ENCODE data around the gene HOXC4. TPM values are rescaled to one million over a fixed set of nuclear protein-coding genes. Genes with fewer than 3 reads are reported as not detected.

Gene HOXC4
- total RNA-seq, 4 donors from 2014 or later: 0.84 to 1.3 (median 1.1) TPM

DNA sequence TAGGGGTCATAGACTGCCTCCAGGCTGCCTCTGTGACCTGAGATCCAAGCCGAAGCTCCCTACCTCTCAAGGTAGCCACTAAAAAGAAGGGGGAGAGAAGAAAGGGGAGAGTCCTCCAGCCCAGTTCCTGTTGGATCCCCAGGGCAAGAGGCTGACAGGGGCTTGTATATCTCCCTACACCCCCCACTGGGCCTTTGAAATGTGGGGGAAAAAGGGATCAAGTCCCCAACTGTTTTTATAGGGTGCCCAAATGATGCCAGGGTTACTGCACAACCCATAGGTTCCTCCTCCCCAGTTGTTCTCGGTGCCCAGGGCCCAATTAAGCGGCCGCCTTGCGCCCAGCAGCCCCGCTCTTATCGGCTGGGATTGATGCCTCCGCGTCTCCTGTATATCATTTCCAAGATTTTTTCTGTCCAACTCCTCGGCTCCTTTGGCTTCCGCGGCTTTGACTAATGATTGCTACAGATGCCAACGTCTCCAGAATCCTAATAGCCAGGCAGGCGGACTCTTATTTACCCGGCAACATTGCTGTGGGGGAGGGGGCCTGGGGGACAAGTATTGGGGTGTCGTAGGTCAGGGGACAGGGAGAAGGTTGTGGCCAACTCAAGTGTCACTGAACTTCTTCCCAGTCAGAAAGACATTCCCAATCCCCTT is 7.6 kb upstream of the HOXC4 start:
- peak; percentile 15 for ATAC-seq (ENCODE audit: low FRiP score)
- no peak for DNase-seq (ENCODE audit: low spot score)

DNA sequence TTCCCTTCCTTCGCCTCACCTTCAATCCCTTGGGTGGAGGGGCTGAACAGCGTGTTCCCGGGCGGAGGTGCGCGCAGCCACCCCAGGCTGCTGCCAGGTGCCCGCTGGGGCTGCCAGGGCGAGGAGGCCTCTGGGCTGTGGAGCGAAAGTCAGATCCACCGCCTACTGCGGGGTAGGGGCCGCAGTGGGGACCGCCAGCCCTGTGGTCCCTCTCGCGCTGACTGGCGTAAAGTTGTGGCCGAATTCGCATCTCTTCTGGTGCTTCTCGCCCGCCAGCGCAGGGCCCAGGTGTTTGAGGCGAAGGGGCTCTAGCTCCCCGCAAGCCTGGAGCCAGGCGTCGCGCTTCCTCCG is 6.9 kb upstream of the HOXC4 start:
- no peak for ATAC-seq (ENCODE audit: low FRiP score)
- no peak for DNase-seq (ENCODE audit: low spot score)
- TF ChIP-seq, protein P1, sequence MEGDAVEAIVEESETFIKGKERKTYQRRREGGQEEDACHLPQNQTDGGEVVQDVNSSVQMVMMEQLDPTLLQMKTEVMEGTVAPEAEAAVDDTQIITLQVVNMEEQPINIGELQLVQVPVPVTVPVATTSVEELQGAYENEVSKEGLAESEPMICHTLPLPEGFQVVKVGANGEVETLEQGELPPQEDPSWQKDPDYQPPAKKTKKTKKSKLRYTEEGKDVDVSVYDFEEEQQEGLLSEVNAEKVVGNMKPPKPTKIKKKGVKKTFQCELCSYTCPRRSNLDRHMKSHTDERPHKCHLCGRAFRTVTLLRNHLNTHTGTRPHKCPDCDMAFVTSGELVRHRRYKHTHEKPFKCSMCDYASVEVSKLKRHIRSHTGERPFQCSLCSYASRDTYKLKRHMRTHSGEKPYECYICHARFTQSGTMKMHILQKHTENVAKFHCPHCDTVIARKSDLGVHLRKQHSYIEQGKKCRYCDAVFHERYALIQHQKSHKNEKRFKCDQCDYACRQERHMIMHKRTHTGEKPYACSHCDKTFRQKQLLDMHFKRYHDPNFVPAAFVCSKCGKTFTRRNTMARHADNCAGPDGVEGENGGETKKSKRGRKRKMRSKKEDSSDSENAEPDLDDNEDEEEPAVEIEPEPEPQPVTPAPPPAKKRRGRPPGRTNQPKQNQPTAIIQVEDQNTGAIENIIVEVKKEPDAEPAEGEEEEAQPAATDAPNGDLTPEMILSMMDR (IDR thresholded peaks at IDR 0.05): no peak

More for the DNA sequence above, 7.6 kb upstream of the HOXC4 start:
- TF ChIP-seq, protein P1 (IDR thresholded peaks at IDR 0.05): no peak

DNA sequence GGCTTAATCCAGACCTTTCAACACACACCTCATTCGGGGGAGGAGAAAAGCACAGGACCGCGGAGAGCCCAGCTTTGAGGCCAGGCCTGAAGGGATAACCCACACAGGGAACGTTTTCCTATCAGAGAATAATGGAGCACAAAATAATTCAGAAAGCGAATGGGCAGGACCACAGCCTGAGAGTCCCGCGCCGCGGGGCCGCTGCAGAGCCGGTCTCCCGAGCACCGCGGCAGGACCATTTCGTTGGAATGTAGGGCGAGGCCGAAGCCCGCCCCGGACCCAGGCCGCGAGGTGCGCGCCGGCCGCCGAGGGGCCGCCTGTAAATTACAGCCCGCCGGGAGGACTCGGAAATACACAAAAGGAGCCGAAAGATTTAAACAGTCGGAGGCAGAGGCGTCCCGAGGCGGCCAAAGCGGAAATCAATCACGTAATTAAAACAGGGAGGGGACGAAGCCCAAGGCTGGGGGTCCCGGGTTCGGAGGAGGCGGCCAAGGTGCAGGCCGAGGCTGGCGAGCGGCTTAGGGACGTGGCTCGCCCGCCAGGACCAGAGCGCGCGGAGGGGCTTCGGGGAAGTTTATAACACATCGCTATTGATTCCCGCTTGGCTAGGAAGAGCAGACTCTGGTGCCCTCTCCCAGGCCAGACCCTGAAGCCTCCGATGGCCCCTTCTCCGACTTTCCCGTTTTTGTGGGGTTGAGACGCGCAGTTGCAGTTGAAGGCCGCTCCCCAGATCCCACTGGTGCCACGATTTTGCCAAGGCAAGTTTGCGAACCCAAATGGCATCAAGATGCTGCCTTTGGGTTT is 6.3 kb upstream of the HOXC4 start:
- ATAC-seq (ENCODE audit: low FRiP score) (no peak), DNase-seq (ENCODE audit: low spot score) (no peak)
- TF ChIP-seq, protein P1 (IDR thresholded peaks at IDR 0.05): no peak

DNA sequence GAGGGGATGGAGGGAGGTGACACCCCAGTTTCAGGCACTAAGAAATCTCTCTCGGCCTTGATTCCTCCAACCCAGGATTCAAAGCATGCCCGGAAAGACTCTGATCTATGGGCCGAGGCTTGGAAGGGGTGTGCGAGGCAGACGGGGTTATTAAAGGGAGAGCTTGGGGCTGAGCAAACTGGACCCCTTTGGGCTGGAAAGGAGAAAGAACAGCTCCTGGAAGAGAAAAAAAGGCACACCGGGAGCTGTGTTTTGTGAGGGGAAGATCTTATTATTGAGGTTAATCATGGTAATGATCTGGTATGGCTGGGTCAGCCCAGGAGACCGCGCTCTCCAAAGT is 5.7 kb upstream of the HOXC4 start:
- TF ChIP-seq, protein P1 (IDR thresholded peaks at IDR 0.05): no peak
- ATAC-seq (ENCODE audit: low FRiP score) (no peak), DNase-seq (ENCODE audit: low spot score) (no peak)

DNA sequence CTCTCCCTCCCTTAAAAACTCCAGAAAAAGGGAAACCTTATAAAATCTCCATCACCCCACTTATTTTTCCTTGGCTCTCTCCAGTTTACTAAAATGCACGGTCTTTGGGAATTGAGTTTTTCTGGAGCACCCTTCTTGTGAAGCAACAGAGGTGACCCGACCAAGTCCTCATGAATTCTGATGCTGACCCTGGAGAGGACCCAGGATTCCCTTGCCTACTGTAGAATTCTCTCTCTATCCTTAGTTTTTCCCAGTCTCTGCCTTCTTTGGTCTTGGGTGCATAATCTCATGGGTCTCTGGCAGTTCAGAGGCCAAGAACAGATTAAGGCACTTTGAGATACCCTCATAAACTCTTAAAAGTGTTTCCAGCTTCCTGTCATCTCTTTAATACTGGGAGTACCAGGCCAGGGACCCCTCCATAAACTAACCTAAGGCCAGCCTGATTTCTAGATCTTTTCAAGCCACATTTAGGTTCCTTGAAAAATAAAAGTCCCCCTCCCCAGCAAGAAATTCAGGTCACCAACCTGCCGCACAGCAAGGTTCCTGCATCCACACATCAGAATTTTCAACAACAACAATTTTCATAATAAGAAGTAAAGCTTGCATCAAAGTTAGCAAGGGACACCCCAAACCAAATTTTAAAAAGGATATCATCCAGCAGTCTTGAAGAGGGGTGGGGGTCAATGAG is 5.1 kb upstream of the HOXC4 start:
- DNase-seq (ENCODE audit: low spot score): no peak
- ATAC-seq (ENCODE audit: low FRiP score): no peak
- TF ChIP-seq, protein P1 (IDR thresholded peaks at IDR 0.05): no peak

DNA sequence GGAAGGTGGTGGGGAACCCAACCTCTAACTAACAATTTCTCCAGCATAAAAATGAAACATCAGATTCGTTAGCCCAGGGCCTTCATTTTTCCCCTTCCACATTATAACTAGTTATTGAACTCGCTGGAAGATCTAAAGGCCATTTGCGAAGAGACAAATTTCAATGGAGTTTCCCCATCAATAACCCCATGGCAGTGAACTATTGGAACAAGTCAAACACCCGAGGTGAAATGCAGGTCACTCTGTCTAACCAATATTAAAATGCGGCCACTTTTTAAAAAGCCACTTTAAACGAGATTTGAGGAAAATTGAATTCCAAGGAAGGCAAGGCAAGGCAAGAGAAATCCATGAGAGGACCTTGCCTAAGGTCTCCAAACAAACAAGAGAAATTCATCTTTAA is 4.5 kb upstream of the HOXC4 start:
- ATAC-seq (ENCODE audit: low FRiP score): no peak

More for the DNA sequence above, 4.5 kb upstream of the HOXC4 start:
- TF ChIP-seq, protein P1 (IDR thresholded peaks at IDR 0.05): no peak
- no peak for DNase-seq (ENCODE audit: low spot score)

All from omental fat pad (tissue), 4 donors.